Measurements from ENCODE around the gene SLITRK4. TPM values are rescaled to one million over a fixed set of nuclear protein-coding genes. Genes with fewer than 3 reads are reported as not detected.

The SLITRK4 gene
- total and polyA plus RNA-seq, 5 experiments from 2014 or later = not detected

- Mint-ChIP-seq H3K4me3 (peak overlapping the region in 1 of 10 donors; percentile 52), H3K4me1 (peaks cover 0 to 1% (median 0%) of the 10 kb centered on the region in 4 donors), H3K9me3 (peaks cover 0 to 10% (median 6%) of the 10 kb centered on the region in 9 donors), H3K27me3 (peaks cover 5 to 32% (median 12%) of the 10 kb centered on the region in 5 donors), H3K36me3 (peaks cover 0 to 6% (median 0%) of the 10 kb centered on the region in 3 donors), H3K27ac (peak overlapping the region in 1 of 10 donors; percentile 56)
- DNase-seq (no peak), ATAC-seq (no peak)
- POLR2A ChIA-PET = no interaction called here
These were observed 3.1 kb downstream of the SLITRK4 start for GRCh38 chrX:143632625-143633410.

- ATAC-seq (no peak), DNase-seq (no peak)
- Mint-ChIP-seq H3K4me3 (no peak overlapping the region), H3K9me3 (peaks cover 0 to under 1% (median 0%) of the 10 kb centered on the region in 9 donors), H3K27me3 (no peaks in the 10 kb centered on the region), H3K27ac (no peak overlapping the region), H3K4me1 (no peaks in the 10 kb centered on the region), H3K36me3 (no peaks in the 10 kb centered on the region)
- POLR2A ChIA-PET = no interaction called here
These were observed 12.2 kb downstream of the SLITRK4 start for GRCh38 chrX:143623657-143624056.

GRCh38 chrX:143621276-143621675 is 14.6 kb downstream of the SLITRK4 start:
- POLR2A ChIA-PET = no interaction called here

GRCh38 chrX:143615851-143616250 is 20.1 kb downstream of the SLITRK4 start:
- no peak overlapping the region for H3K4me3 Mint-ChIP-seq
- DNase-seq (no peak), ATAC-seq (no peak)
- H3K27me3 Mint-ChIP-seq = no peaks in the 10 kb centered on the region
- H3K36me3 Mint-ChIP-seq = no peaks in the 10 kb centered on the region
- H3K27ac Mint-ChIP-seq = no peak overlapping the region
- H3K4me1 Mint-ChIP-seq = no peaks in the 10 kb centered on the region
- POLR2A ChIA-PET = no interaction called here
- peaks cover 0 to 35% (median 0%) of the 10 kb centered on the region in 9 donors for H3K9me3 Mint-ChIP-seq

More at GRCh38 chrX:143621276-143621675, 14.6 kb downstream of the SLITRK4 start:
- no peaks in the 10 kb centered on the region for H3K36me3 Mint-ChIP-seq
- no peak overlapping the region for H3K27ac Mint-ChIP-seq
- ATAC-seq = no peak
- H3K4me3 Mint-ChIP-seq = no peak overlapping the region
- no peaks in the 10 kb centered on the region for H3K27me3 Mint-ChIP-seq
- no peaks in the 10 kb centered on the region for H3K4me1 Mint-ChIP-seq
- no peak for DNase-seq
- peaks cover 0 to 2% (median 0%) of the 10 kb centered on the region in 9 donors for H3K9me3 Mint-ChIP-seq

- Mint-ChIP-seq H3K9me3 (peaks cover 0 to 8% (median 0%) of the 10 kb centered on the region in 9 donors), H3K4me1 (no peaks in the 10 kb centered on the region), H3K27me3 (no peaks in the 10 kb centered on the region), H3K36me3 (no peaks in the 10 kb centered on the region), H3K4me3 (no peak overlapping the region), H3K27ac (no peak overlapping the region)
- ATAC-seq (no peak), DNase-seq (no peak)
- POLR2A ChIA-PET = no interaction called here
These were observed 34.1 kb downstream of the SLITRK4 start for GRCh38 chrX:143601809-143602208.

GRCh38 chrX:143581240-143581639 is 54.7 kb downstream of the SLITRK4 start:
- no peaks in the 10 kb centered on the region for H3K4me1 Mint-ChIP-seq
- no peak overlapping the region for H3K4me3 Mint-ChIP-seq
- no peak for DNase-seq
- no peaks in the 10 kb centered on the region for H3K27me3 Mint-ChIP-seq
- H3K27ac Mint-ChIP-seq = no peak overlapping the region
- POLR2A ChIA-PET = no interaction called here
- H3K36me3 Mint-ChIP-seq = no peaks in the 10 kb centered on the region
- no peak for ATAC-seq
- H3K9me3 Mint-ChIP-seq = peaks cover 0 to 9% (median 0%) of the 10 kb centered on the region in 9 donors

- POLR2A ChIA-PET = no interaction called here
- peaks cover 0 to 9% (median 0%) of the 10 kb centered on the region in 9 donors for H3K9me3 Mint-ChIP-seq
- H3K27ac Mint-ChIP-seq = no peak overlapping the region
- no peak overlapping the region for H3K4me3 Mint-ChIP-seq
- DNase-seq (no peak), ATAC-seq (no peak)
- no peaks in the 10 kb centered on the region for H3K4me1 Mint-ChIP-seq
- no peaks in the 10 kb centered on the region for H3K36me3 Mint-ChIP-seq
- no peaks in the 10 kb centered on the region for H3K27me3 Mint-ChIP-seq
These were observed 55.6 kb downstream of the SLITRK4 start for GRCh38 chrX:143580266-143580665.

Other genes with a start within 250 kb of the SLITRK4 start
- not detected for gene SPANXN3, start 118.6 kb downstream of the SLITRK4 start, total RNA-seq
- gene SPANXN3, start 118.6 kb downstream of the SLITRK4 start, polyA plus RNA-seq = not detected
- not detected for gene SPANXN2, start 84.7 kb upstream of the SLITRK4 start, total RNA-seq
- gene SPANXN2, start 84.7 kb upstream of the SLITRK4 start, polyA plus RNA-seq = not detected
- not detected for gene UBE2NL, start 248.0 kb upstream of the SLITRK4 start, total RNA-seq
- gene UBE2NL, start 248.0 kb upstream of the SLITRK4 start, polyA plus RNA-seq = not detected

Data from naive thymus-derived CD8-positive, alpha-beta T cell (primary cell).